ENCODE data around the gene GPR37L1. TPM values are rescaled to one million over a fixed set of nuclear protein-coding genes. Genes with fewer than 3 reads are reported as not detected.
A peak's percentile ranks its signal among the peaks of the same experiment; 100 is the strongest.

Gene GPR37L1
- total RNA-seq, 6 experiments from 2014 or later, result 0.12 to 0.49 (median 0.12) TPM; not detected in 2

DNA sequence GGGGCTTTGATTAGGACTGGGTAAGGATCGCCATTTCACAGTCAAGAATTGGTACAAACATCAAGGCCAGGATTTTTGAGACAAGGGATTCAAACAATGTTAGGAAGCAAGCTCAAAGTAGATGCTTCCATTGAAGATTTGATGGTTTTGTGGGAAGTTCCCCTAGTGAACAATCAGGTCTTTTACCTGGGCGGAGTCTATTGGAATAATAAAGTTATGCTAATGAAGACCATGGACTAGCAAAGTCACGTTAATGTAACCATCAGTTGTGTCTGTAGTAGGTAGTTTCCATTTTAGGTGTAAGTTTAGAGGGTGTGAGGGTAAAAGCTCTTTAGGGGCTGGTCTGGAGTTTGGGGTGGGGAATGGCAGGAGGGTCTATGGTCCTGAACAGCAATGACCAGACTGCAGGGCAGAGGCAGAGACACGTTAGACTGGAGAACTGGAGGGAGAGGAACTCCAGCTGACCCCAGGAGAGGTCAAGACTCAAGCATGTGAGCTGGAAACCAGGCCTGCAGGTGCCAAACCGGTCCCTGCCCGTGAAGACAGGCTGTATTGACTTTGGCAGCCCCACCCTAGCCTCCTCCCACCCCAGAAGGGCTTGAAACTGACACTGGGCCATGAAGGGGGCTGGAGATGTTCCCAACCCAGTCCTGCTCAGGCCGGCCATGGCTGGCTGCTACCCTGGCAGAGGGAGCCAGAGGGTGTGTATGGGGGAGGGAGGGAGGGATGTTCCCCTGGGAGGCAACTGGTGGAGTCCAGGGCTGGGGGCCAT, 36.0 kb upstream of the GPR37L1 start:
- Histone ChIP-seq H3K27ac (no peak overlapping the region), H3K4me1 (no peaks in the 10 kb centered on the region), H3K4me3 (no peak overlapping the region), H3K27me3 (no peaks in the 10 kb centered on the region), H3K36me3 (no peaks in the 10 kb centered on the region), H3K9me3 (no peaks in the 10 kb centered on the region)
- no peak for DNase-seq
- intact Hi-C loops (cut with DNase I), result no loop called here
- TF ChIP-seq, protein P1, sequence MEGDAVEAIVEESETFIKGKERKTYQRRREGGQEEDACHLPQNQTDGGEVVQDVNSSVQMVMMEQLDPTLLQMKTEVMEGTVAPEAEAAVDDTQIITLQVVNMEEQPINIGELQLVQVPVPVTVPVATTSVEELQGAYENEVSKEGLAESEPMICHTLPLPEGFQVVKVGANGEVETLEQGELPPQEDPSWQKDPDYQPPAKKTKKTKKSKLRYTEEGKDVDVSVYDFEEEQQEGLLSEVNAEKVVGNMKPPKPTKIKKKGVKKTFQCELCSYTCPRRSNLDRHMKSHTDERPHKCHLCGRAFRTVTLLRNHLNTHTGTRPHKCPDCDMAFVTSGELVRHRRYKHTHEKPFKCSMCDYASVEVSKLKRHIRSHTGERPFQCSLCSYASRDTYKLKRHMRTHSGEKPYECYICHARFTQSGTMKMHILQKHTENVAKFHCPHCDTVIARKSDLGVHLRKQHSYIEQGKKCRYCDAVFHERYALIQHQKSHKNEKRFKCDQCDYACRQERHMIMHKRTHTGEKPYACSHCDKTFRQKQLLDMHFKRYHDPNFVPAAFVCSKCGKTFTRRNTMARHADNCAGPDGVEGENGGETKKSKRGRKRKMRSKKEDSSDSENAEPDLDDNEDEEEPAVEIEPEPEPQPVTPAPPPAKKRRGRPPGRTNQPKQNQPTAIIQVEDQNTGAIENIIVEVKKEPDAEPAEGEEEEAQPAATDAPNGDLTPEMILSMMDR (IDR thresholded peaks at IDR 0.05), result no peak
- TF ChIP-seq POLR2A (IDR thresholded peaks at IDR 0.05), result no peak
- 42% methylated on average over 2 of the region's 7 CpGs for WGBS (ENCODE audit: insufficient coverage, low coverage, low lambda C conversion rate, missing lambda C conversion rate)
- no peak for ATAC-seq

DNA sequence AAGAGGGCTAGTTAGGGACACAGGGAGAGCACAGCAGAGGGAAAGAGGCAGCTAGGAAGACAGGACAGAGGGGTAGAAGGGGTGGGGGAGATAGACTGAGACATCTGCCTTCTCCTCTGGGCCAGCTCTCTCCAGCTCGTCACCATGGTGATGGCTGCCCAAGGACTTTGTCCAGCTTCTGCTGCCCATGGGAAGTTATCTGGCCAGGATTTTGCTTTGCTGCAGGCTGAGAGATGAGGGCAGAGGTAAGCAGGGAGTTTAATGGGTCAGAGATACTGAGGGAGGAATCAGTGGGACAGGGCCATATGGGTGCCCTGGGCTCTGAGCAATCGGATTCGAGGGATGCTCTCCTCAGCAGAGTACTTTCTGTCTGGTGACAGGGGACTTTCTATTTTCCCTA, 34.5 kb upstream of the GPR37L1 start:
- Histone ChIP-seq H3K4me1 (no peaks in the 10 kb centered on the region), H3K36me3 (no peaks in the 10 kb centered on the region), H3K9me3 (no peaks in the 10 kb centered on the region), H3K27me3 (no peaks in the 10 kb centered on the region), H3K27ac (no peak overlapping the region), H3K4me3 (no peak overlapping the region)
- peak; percentile 64 to 77 (median 73) for DNase-seq
- intact Hi-C loops (cut with DNase I), result no loop called here
- WGBS (ENCODE audit: insufficient coverage, low coverage, low lambda C conversion rate, missing lambda C conversion rate), result 35% methylated on average over 3 of the region's 3 CpGs
- peak; percentile 83 to 96 (median 86) for ATAC-seq
- TF ChIP-seq, protein P1 (IDR thresholded peaks at IDR 0.05), result no peak
- no peak for TF ChIP-seq POLR2A (IDR thresholded peaks at IDR 0.05)

DNA sequence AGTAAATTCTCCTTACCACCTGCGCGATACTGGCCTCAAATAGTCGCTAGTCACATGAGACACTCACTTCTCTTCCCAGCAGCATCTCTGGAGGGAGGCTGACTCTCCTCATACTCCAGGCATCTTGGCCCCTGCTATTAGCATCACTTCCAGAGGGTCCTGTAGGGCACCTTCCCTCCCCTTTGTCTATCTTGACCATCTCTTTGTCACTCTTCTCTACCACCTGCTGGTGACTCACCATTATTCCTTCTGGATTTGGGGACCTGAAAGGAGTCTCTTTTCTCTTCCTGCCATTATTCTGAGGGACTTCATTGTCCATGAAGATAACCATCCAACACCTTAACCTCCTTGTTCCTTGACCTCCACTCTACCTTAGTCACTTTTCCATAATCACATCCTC, 31.7 kb upstream of the GPR37L1 start:
- 96% methylated on average over 3 of the region's 3 CpGs for WGBS (ENCODE audit: insufficient coverage, low coverage, low lambda C conversion rate, missing lambda C conversion rate)
- no peaks in the 10 kb centered on the region for H3K36me3 ChIP-seq
- TF ChIP-seq, protein P1 (IDR thresholded peaks at IDR 0.05), result peak in 2 of 4 donors; percentile 24 to 33
- no peak for TF ChIP-seq POLR2A (IDR thresholded peaks at IDR 0.05)
- no peaks in the 10 kb centered on the region for H3K9me3 ChIP-seq
- H3K27me3 ChIP-seq, result no peaks in the 10 kb centered on the region
- no peaks in the 10 kb centered on the region for H3K4me1 ChIP-seq
- intact Hi-C loops (cut with DNase I), result no loop called here
- no peak overlapping the region for H3K4me3 ChIP-seq
- no peak for DNase-seq
- peak in 3 of 4 donors; percentile 32 to 56 (median 42) for ATAC-seq
- H3K27ac ChIP-seq, result no peak overlapping the region

DNA sequence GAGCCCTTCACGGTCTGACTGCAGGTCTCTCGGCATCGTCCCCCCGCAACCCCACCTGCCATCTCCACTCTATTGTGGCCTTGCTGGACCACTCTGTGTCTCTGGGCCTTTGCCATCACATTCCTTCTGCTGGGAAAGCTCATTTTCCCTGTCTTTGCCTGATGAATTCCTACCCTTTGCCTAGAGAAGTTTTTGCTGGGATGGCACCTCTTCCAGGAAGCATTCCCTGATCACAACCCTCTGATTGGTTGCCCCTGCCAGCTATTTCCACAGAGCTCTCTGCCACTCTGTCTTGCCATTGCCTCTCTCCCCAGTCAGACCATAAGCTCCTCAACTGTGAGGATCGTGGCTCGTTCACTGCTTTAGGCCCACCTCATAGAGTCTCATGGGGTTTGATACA, 28.9 kb upstream of the GPR37L1 start:
- ATAC-seq, result no peak
- H3K4me3 ChIP-seq, result no peak overlapping the region

More for the DNA sequence above, 28.9 kb upstream of the GPR37L1 start:
- DNase-seq, result no peak
- H3K9me3 ChIP-seq, result no peaks in the 10 kb centered on the region
- H3K27me3 ChIP-seq, result no peaks in the 10 kb centered on the region
- no peak for TF ChIP-seq POLR2A (IDR thresholded peaks at IDR 0.05)
- TF ChIP-seq, protein P1 (IDR thresholded peaks at IDR 0.05), result no peak
- intact Hi-C loops (cut with DNase I), result no loop called here
- H3K4me1 ChIP-seq, result no peaks in the 10 kb centered on the region
- WGBS (ENCODE audit: insufficient coverage, low coverage, low lambda C conversion rate, missing lambda C conversion rate), result 100% methylated on average over 4 of the region's 6 CpGs
- H3K27ac ChIP-seq, result no peak overlapping the region
- no peaks in the 10 kb centered on the region for H3K36me3 ChIP-seq

Measured in right lobe of liver (tissue), 6 donors.